ENCODE measurements around the gene LRPAP1. TPM values are rescaled to one million over a fixed set of nuclear protein-coding genes. Genes with fewer than 3 reads are reported as not detected.

The LRPAP1 gene
- polyA plus RNA-seq, 3 donors: 34.9 to 176 (median 140) TPM

DNA sequence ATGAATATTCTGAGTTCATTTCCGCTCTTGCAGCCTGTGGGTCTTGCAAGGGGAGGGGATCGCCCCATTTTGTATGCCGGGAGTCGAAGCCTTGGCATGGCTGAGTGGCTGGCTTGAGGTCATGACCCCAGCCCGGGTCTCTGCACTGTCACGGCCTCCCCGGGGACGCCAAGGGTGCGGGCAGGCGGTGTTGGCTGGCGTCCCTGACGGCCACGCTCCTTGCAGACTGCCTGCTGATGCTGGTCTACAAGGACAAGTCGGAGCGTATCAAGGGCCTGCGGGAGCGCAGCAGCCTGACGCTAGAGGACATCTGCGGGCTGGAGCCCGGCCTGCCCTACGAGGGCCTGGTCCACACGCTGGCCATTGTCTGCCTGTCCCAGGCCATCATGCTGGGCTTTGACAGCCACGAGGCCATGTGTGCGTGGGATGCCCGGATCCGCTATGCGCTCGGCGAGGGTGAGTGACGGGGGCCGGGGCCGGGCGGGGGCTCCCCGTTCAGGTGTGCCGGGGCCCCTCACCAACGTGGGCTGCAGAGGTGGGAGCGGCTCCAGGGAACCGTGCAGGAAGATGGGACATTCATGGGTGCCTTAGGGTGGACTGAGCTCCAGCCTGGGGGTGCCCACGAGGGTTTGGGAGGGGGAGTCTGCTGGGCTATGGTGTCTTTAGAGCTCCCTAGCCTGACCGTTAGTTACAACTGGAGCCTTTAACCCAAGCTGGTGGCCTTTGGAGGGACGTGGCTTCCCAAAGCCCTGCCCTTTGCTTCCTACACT is 58.9 kb downstream of the LRPAP1 start:
- 71 to 88% (median 87%) methylated on average over 41 of the region's 41 CpGs for WGBS, 3 donors
- H3K27ac ChIP-seq (ENCODE audit: low read depth, low read length): no peak overlapping the region

DNA sequence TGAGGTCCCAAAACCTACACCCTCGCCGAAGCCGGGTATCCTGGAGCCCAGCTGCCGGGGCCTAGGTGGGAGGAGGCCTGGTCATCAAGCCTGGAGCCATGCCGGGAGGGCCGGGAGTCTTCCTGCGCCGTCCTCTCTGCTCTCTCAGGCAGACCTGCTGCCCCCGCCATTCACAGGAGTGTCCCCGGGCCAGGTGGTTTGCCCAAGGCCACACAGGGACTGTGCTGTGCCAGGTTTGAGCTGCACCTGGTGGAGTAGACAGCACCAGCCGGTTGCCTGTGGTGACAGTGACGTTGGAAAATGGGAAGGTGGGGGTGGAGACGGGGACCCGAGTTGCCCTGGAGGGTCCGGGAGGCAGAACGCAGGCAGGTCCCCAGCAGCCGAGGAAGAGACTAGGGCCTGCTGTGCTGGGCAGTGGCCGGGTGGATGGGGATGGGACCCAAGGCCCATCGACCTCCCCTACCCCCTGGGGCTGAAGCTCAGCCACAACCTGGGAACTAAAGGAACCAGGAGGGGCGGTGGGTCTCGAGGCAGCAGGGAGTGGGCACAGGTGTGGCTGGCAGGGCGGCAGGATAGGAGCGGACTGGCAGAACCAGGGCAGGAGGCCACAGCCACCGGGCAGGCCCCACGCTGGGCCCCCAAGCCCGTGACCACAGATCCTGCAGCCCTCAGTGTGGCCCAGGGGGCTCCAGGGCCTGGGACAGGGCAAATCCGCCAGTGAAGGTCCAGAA is 59.6 kb downstream of the LRPAP1 start:
- no peak overlapping the region for H3K27ac ChIP-seq (ENCODE audit: low read depth, low read length)
- WGBS, 3 donors: 43 to 92% (median 92%) methylated on average over 27 of the region's 27 CpGs

DNA sequence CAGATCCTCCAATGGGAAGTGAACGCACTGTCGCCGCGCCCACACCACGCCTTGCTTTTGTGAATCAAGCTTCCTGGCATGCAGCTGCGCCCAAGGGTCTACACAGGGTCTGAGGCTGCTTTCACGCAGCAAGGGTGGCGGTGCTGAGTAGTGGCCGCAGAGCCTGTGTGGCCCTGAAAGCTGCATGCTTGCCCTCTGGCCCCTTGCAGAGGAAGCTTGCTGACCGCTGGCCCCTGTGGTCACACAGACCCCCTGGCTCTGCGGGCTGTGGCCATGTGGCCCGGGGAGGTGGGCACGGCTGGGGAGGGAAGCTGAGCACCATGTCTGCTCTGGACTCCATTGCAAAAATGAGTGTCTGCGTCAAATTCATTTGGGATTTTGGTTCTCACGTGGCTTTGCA is 60.3 kb downstream of the LRPAP1 start:
- H3K27ac ChIP-seq (ENCODE audit: low read depth, low read length): no peak overlapping the region
- WGBS, 3 donors: 83 to 90% (median 90%) methylated on average over 15 of the region's 15 CpGs

DNA sequence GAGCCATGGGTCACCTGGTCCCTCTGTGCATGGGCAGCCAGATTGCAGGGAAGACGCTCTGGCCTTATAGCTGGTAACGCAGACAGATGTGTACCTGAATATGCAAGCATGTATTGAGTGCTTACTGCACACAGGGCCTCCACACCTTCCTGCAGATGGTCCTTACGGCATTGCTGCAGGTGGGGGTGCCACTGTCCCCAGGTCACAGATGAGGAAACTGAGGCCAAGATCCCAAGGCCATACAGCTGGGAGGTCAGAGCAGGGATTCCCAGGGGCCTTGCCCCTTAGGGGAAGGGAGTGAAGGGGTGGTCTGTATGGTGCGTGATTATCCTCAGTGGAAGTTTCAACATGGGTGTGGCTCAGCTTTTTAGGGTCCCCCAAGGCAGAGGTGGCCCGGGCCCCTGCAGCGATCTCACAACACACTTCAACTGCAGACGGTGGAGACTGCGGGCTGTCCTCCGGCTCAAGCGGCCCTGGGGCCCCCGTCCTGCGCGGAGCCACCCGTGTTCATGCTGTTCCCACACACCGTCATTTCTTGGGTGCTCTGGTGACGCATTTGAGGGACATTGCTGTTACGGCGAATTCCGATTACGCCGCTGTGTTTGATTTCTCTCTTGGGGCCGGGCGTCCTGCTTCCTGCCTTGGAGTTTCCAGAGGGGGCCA is 61.0 kb downstream of the LRPAP1 start:
- H3K27ac ChIP-seq (ENCODE audit: low read depth, low read length): no peak overlapping the region
- WGBS, 3 donors: 90 to 95% (median 93%) methylated on average over 23 of the region's 23 CpGs

DNA sequence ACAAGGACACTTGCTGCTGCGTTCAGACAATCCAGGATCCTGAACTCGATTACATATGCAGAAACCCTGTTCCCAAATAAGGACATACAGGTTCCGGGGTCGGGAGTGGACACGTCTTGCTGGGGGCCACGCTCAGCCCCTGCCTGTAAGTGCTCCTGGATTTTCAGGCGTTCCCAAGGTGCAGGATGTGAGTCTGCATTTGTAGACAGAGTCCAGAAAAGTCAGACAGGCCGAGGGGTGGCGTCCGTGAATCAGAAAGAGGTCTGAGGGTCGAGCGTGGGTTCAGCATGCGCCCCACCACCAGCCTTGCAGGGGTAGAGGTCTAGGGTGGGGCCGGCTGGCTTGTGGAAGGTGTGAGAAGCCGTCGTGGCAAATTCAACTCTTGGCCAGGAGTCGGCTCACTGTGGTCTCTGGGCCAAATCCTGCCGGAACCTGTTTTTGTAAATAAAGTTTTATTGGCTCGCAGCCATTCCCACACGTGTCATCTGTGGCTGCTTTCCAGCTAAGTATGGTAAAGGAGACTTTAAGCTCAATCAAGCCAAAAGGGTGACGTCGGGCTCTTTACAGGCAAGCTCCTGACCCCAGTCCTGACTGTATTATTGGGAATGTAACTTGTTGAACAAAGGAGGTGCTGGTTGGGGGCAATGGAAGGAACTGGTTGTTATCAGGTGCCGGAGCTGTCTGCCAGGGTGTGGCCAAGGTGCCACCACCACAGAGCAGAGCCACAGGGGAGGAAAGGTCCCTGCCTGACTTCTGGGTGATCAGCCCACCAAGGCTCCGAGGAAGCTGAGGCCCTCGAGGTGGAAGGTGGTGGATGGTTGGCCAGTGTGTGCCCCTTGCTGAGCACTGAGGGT is 61.8 kb downstream of the LRPAP1 start:
- 50 to 75% (median 67%) methylated on average over 25 of the region's 25 CpGs for WGBS, 3 donors
- H3K27ac ChIP-seq (ENCODE audit: low read depth, low read length): no peak overlapping the region

DNA sequence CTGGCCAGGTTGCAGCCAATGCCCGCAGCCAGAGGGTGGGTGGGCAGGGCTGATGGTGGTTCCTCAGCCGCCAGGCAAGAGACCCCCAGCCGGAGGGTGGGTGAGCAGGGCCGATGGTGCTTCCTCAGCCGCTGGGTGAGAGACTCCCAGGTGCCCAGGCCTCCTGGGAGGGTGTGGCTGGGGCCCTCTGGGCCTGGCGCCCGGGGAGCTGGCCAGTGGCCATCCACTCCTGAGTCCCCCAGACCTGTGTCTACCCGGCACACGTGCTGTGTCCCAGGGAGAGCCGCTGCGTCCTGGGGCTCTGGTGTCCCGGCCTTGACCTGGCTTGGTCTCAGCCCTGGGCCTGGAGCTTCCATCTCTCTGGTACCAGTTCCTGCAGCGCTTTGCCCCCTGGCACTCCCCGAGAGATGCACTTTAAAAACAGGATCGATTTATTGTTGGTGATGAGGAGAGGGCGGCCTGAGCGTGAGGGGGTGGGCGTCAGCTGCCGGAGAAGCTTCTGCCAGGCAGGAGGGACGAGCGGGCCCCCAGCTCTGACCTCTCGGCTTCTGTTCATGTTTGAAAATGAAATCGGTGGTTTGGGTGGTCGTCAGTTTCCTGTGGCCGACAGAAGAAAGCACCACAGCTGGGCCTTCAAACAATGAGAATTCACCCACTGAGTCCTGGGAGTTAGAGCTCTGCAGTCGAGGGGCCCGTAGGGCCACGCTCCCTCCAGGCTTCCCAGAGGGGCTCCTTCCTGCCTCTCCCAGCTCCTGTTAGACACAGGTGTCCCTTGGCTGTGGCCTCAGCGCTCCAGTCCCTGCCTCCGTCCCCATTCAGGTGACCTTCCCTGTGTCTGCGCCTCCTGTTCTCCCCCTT is 62.6 kb downstream of the LRPAP1 start:
- 55 to 85% (median 77%) methylated on average over 31 of the region's 31 CpGs for WGBS, 3 donors
- H3K27ac ChIP-seq (ENCODE audit: low read depth, low read length): no peak overlapping the region

DNA sequence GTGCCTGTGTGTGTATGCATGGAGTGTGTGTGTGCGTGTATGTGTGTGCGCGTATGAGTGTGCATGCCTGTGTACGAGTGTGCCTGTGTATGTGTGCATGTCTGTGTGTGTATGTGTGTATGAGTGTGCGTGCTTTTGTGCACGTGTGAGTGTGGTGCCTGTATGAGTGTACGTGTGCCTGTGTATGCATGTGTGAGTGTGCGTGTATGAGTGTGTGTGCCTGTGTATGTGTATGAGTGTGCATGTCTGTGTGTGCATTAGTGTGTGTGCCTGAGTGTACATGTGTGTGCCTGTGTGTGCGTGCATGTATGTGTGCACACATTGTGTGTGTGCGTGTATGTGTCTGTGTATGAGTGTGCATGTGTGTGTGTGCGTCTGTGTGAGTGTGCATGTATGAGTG is 63.4 kb downstream of the LRPAP1 start:
- no peak overlapping the region for H3K27ac ChIP-seq (ENCODE audit: low read depth, low read length)
- 92 to 94% (median 94%) methylated on average over 11 of the region's 11 CpGs for WGBS, 3 donors

DNA sequence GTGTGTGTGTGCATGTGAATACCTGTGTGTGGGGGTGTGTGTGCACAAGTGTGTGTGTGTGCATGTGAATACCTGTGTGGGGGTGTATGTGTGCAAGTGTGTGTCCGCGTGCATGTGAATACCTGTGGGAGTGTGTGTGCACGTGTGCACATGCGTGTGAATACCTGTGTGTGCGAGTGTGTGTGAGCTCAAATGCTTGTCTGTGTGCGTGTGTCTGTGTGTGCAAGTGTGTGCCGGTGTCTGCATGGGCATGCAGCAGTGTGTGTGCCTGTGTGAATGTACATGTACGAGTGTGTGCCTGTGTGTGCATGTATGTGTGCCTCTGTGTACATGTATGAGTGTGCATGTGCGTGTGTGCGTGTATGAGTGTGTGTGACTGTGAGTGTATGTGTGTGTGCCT is 64.1 kb downstream of the LRPAP1 start:
- WGBS, 3 donors: 92 to 95% (median 95%) methylated on average over 10 of the region's 10 CpGs
- H3K27ac ChIP-seq (ENCODE audit: low read depth, low read length): no peak overlapping the region

DNA sequence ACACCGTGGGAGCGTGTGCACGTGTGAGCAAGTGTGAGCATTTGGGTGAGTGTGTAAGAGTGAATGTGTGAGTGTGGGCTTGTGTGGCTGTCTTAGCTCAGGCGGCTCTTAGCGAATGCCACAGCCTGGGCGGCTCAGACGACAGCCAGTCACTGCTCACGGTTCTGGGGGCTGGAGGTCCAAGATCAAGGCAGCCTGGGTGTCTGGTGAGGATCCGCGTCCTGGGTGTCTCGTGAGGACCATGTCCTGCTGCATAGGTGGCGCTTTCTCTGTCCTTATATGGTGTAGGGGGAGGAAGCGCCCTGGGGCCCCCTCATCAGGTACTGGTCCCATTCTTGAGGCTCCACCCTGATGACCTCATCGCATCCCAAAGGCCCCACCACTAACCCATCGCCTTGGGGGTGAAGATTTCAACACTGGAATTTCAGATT is 64.6 kb downstream of the LRPAP1 start:
- H3K27ac ChIP-seq (ENCODE audit: low read depth, low read length): no peak overlapping the region
- WGBS, 3 donors: 85 to 92% (median 86%) methylated on average over 15 of the region's 15 CpGs

DNA sequence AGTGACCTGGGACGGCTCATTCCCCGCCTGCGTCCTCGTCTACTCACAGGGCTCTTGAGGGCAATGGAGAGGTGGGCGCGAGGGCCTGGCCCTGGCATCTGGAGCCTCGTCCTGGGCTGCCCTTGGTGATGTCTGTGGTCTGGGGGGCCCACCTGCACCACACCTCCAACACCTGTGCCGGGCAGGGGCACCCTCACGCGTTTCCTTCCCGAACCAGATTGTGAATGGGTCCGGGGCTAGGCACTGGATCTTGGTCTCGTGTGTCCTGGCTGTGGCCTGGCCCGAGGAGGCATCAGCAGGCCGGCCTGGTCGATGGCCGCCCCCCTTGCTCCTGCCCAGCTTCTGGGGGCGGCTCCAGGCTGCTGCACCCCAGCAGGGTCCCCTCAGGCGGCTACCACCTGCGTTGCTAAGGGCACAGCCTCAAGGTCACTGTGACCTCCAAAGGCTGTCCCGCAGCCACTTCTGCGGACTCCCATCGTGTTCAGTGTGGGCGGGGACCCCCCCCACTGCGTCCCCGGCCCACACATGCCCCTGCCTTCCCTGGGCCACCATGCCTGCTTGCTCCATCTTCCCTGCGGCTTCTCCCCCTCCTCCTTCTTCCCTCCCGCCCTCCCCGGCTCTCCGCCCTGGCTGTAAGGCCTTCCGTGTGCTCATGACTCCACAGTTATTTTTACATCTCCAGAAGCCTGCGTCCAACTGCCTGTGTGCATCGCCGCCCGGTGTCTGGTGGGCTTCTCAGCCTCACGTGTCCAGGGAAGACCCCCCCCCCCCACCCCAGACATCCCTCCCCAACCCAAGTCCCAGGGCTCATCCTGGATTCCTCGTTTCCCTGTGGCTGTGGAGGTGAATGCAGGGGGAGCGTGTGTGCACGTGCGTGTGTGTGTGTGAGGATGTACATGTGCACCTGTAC is 65.3 kb downstream of the LRPAP1 start:
- WGBS, 3 donors: 82 to 83% (median 83%) methylated on average over 35 to 40 of the region's 40 CpGs
- no peak overlapping the region for H3K27ac ChIP-seq (ENCODE audit: low read depth, low read length)

DNA sequence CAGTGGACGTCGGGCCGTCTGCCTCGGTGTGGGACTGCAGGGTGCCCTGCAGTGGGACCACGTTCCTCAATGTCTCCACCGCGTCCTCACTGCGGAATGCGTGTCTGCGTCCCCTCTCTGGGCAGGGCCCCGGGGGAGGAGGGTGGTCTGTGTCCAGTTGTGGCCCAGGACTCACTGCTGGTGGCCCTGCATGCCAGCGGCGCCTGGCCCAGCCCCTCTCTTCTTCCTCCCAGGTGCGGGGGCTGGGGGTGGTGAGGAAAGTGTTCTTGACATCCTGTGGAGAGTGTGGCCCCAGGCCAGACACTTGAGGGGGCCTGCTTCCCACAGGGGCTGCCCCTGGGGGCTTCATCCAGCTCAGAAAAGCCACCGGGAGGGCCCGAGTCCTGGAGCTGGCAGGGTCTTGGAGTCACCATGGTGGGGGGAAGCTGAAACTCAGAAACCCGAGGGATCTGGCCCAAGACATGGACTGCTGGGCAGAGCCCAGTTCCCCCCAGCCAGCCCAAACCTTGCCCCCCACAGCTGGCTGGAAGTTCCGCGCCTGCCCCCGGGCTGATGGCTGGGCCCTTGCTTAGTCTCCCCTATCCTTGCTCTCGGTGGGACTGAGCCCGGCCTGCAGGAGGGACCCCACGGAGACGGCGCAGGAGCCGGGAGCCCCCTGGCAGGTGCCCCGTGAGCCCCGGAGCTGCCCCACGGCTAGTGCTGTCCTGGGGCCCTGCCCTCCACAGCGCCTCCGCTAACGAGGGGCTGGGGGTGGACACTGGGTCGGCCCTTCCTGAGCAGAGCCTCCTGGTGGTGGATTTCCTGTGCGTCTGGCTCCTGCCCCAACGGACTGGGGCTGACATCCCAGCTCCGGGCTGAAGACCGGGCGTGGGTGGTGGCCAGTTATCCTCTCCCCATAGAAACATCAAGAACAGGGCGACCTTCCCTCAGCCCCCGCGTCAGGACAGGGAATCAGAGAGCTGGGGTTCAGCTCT is 66.2 kb downstream of the LRPAP1 start:
- WGBS, 3 donors: 68 to 86% (median 70%) methylated on average over 35 to 41 of the region's 41 CpGs

DNA sequence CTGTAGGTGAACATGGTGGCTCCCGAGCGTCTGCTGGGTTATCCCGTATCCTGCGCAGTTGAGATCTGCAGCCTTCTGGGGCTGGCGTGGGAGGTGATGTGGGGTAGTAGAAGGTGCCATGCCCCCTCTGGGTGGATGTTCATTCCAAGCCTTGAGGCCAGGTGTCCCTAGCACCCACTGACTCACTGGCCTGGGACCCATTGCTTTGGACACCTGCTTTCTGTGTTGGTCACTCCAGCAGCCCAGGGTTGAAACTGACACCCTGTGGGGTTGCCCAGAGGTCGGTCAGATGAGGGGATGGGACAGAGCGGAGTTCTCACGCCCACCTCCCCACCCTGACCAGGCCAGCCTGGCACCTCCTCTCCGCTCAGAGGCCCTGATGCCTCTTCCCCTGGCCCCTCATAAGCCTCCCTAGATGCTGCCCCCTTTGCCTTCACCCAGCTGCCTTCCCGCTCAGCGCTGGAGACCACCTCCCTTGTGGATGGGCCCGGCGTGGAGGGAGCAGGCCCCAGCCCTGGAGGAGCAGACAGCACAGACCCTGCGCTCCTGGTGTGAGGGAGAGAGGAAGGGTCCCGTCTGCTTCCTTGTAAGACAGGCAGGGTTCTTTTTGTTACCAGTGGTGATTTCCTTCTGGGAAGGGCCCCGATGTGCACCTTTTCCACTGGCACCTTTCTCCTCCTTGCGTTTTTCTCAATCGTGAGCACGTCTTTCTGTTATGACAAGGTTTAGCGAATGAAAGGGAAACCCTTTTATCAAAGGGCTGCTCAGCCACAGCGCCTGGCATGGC is 67.1 kb downstream of the LRPAP1 start:
- no peak overlapping the region for H3K27ac ChIP-seq (ENCODE audit: low read depth, low read length)
- 91 to 94% (median 94%) methylated on average over 21 of the region's 21 CpGs for WGBS, 3 donors

More for the DNA sequence above, 66.2 kb downstream of the LRPAP1 start:
- no peak overlapping the region for H3K27ac ChIP-seq (ENCODE audit: low read depth, low read length)

DNA sequence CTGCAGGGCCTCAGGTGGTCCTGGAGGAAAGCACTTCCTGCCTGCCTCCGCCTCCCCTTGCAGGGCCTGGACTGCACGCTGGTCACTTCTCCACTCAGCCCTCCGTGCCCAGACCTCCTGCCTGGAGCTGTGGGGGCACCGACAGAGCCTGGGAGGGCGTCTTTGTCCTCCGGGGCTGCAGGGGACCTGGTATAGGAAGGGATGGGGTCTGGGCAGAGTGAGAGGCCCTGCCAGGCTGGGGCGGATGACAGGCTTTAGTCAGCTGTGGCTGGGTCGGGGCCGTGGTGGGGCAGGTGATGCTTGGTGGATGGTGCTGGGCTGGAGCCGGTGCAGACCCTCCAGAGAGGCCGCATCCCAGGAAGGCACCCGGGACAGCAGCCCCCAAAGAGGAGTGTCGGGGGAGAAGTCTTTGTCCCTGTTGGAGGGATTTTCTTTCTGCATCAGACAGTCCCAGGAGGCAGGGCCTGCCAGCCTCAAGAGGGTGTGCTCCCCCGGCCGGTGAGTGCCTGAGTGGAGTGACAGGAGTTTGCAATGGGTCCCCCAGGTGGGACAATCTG is 67.8 kb downstream of the LRPAP1 start:
- 82 to 89% (median 85%) methylated on average over 14 to 15 of the region's 15 CpGs for WGBS, 3 donors
- no peak overlapping the region for H3K27ac ChIP-seq (ENCODE audit: low read depth, low read length)

DNA sequence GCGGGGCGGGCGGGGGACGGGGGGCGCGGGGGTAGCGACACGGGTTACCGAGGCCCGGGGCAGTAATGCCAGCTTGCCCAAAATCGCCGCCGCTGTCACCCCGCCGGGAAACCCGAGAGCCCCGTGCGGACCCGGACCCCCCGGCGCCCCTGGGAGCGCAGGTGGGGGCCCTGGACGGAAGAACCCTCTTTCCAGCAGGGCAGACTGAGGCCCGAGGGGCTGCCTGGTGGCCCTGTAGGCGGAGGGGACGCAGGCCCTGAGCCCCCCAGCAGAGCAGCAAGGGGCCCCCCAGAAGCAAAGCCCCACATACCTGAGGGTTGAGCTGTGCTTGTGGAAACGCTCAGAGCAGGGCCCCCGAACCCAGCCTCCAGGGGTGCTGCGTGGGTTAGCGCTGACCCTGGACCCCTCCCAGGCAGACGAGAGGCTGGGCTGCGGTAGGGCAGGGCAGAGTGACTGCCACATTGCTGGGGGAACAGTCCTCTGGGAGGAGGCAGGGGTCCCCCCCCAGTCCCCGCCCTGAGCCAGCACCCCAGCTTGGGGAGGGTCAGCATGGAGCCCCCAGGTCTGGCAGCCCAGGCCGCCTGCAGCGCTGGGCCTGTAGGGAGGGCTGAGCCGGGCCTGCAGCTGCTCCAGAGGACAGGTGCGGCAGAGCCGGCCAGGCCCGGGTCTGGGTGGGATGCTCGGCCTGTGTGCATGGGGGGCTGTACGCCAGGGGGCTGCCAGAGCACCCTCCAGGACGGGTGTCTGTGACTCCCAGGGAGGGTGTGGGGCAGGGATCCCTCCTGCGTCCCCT is 68.5 kb downstream of the LRPAP1 start:
- H3K27ac ChIP-seq (ENCODE audit: low read depth, low read length): no peak overlapping the region
- 38 to 62% (median 53%) methylated on average over 28 to 42 of the region's 43 CpGs for WGBS, 3 donors
